22Rv1 (cell line): ENCODE measurements around the gene ASPHD2.

Source experiments
- H3K27ac ChIP-seq: fragments of 450-650 bp; 2 replicates; pipeline ENCODE4 v1.5.1; 2017
- CTCF ChIP-seq: fragments of 450-650 bp; IDR thresholded peaks from 2 replicates; pipeline ENCODE4 v1.5.1; 2017; ENCODE audit warnings: mild to moderate bottlenecking
- ZFX ChIP-seq: fragments of 450-650 bp; IDR thresholded peaks from 2 replicates; pipeline ENCODE4 v1.6.1; 2017; ENCODE audit warnings: antibody characterized with exemption, borderline replicate concordance

Gene ASPHD2

GRCh38 chr22:26428515-26429457, at the start of gene ASPHD2:
Gene ASPHD2 (plus strand): TSS chr22:26429260. CDS start chr22:26433616, 4,356 bp downstream.
- no peak within 1 kb of the TSS for H3K27ac ChIP-seq
- no peak for TF ChIP-seq ZFX
- no peak for TF ChIP-seq CTCF

- TF ChIP-seq CTCF (no peak), ZFX (no peak)
- H3K27ac ChIP-seq = no peak overlapping the region
These were observed 48.8 kb upstream of the ASPHD2 start for GRCh38 chr22:26380072-26380830.

GRCh38 chr22:26382782-26383181, 46.3 kb upstream of the ASPHD2 start:
- TF ChIP-seq CTCF (no peak), ZFX (no peak)

GRCh38 chr22:26383968-26384556, 45.0 kb upstream of the ASPHD2 start:
- no peak overlapping the region for H3K27ac ChIP-seq
- no peak for TF ChIP-seq CTCF
- no peak for TF ChIP-seq ZFX

More at GRCh38 chr22:26382782-26383181, 46.3 kb upstream of the ASPHD2 start:
- H3K27ac ChIP-seq = no peak overlapping the region

GRCh38 chr22:26385164-26385563, 43.9 kb upstream of the ASPHD2 start:
- H3K27ac ChIP-seq = no peak overlapping the region
- TF ChIP-seq ZFX (no peak), CTCF (no peak)

GRCh38 chr22:26389125-26389524, 39.9 kb upstream of the ASPHD2 start:
- no peak for TF ChIP-seq CTCF
- TF ChIP-seq ZFX = no peak
- H3K27ac ChIP-seq = no peak overlapping the region

GRCh38 chr22:26391091-26391490, 38.0 kb upstream of the ASPHD2 start:
- TF ChIP-seq ZFX (no peak), CTCF (no peak)
- H3K27ac ChIP-seq = no peak overlapping the region
